Heart right ventricle (tissue), 16 donors: ENCODE results near the gene ARL16. TPM values are rescaled to one million over a fixed set of nuclear protein-coding genes. Genes with fewer than 3 reads are reported as not detected.

Experiments used
- ATAC-seq, 8 donors: fragments of 200-7000 bp; cut with Tn5 transposase; one replicate each; pipeline ENCODE4 v1.9.1; 2020; ENCODE audit warnings: mild to moderate bottlenecking in 8 of 8, moderate library complexity in 8 of 8, moderate number of reproducible peaks in 1 of 8
- DNase-seq, 2 donors: peaks; one replicate each; pipeline ENCODE4 v3.0.0-alpha.2; 2020
- H3K27ac ChIP-seq, 10 donors: fragments of 200-600 bp; sonication (generic) in 2 of 10; one replicate each; pipeline versions ENCODE4 v1.5.0 to v1.8.0; 2020 to 2022; ENCODE audit warnings: mild to moderate bottlenecking in 3 of 10
- H3K27me3 ChIP-seq, 7 donors: fragments of 200-600 bp; one replicate each; pipeline ENCODE4 v1.8.0; 2021 to 2022; ENCODE audit warnings: mild to moderate bottlenecking in 2 of 7
- H3K36me3 ChIP-seq, 9 donors: fragments of 200-600 bp; sonication (generic) in 1 of 9; one replicate each; pipeline versions ENCODE4 v1.5.0 to v1.8.0; 2020 to 2022; ENCODE audit warnings: mild to moderate bottlenecking in 2 of 9
- H3K4me1 ChIP-seq, 9 donors: fragments of 200-600 bp; sonication (generic) in 1 of 9; one replicate each; pipeline versions ENCODE4 v1.5.0 to v1.8.0; 2020 to 2022; ENCODE audit warnings: mild to moderate bottlenecking in 4 of 9
- H3K4me3 ChIP-seq, 10 donors: fragments of 200-600 bp; sonication (generic) in 2 of 10; one replicate each; pipeline versions ENCODE4 v1.5.0 to v1.8.0; 2020 to 2022; ENCODE audit warnings: mild to moderate bottlenecking in 7 of 10, moderate library complexity in 2 of 10
- H3K9me3 ChIP-seq, 11 donors: fragments of 200-600 bp in 10 of 11; sonication (generic) in 2 of 11; one replicate each; pipeline versions ENCODE4 v1.5.0 to v1.8.0; 2013 to 2022; ENCODE audit warnings: mild to moderate bottlenecking in 2 of 11, control low read depth in 1 of 11, moderate library complexity in 1 of 11
- WGBS, 2 donors: extraction: QIAGEN DNeasy Blood & Tissue Kit; methylation state at CpG; one replicate each; pipeline ENCODE4 v1.1.7; 2013; ENCODE audit warnings: inconsistent platforms in 1 of 2; 5-methylcytosine and 5-hydroxymethylcytosine counted together
- intact Hi-C, 10 donors: fragments of 100-400 bp; cut with DNase I; formaldehyde crosslinking; loops; one replicate each; pipeline versions ENCODE4 v1.11.1 to v1.14.2; 2022
- polyA plus RNA-seq, 2 donors: library from polyadenylated mRNA; stranded (reverse); fragments of 200-250 nt; gene quantifications; one replicate each; pipeline ENCODE4 v1.2.3, GENCODE V29; 2013
- total RNA-seq, 10 donors: library from RNA; stranded (reverse); fragmentation: NEBNext Ultra II Directional in 3 of 10; extraction: Animal tissue kit (Norgen Biotek cat#: 25700) in 3 of 10; gene quantifications; one replicate each; pipeline versions ENCODE4 v1.2.1 to v1.2.4, GENCODE V29; 2021 to 2023
- TF ChIP-seq, protein P1 (sequence below), 9 donors: fragments of 200-600 bp; sonication (generic) in 2 of 9; IDR thresholded peaks; one replicate each; pipeline versions ENCODE4 v1.5.0 to v1.8.0; 2021 to 2022; ENCODE audit warnings: antibody characterized with exemption in 9 of 9, mild to moderate bottlenecking in 5 of 9, moderate library complexity in 1 of 9
- donor health status: Arrhythmogenic right ventricular cardiomyopathy.
- donor health status: ischemic (EF 13 %, LVEDD 7.1; RV severe dilation, severe dysfunction).
- donor health status: healthy with polysubstance abuse.
- donor health status: DM: no; HTN: yes; CAD: no.
- donor health status: DM: no; HTN: no; CAD: no.
- donor health status: ischemic (EF 25% LVEDD 6.9; RV normal size, moderate dysfunction).
- donor health status: ischemic (EF 25% LVEDD 5.7; RV mildly dilated, moderate dysfunction).
- donor health status: healthy.
- donor health status: DM: yes; HTN: yes; CAD: no.
- donor health status: Ischemic cardiomyopathy.
- donor health status: ischemic (EF 35%, LVEDD 5.7; RV mildly dilated, moderate dysfunction).
- donor health status: nonischemic (EF 11% LVEDD 7.7; RV severe dilation, severe dysfunction).
- donor health status: DM: yes; HTN: yes; CAD: no.
- donor health status: PGD.
- donor health status: ischemic (EF 29% LVEDD 5.4; RV normal size, mild dysfunction).
- donor health status: nonischemic (EF 23%, LVEDD 6.1; RV moderate dilation, normal function).

The ARL16 gene
- total and polyA plus RNA-seq, 12 donors: 11.1 to 41.2 (median 16.7) TPM

DNA sequence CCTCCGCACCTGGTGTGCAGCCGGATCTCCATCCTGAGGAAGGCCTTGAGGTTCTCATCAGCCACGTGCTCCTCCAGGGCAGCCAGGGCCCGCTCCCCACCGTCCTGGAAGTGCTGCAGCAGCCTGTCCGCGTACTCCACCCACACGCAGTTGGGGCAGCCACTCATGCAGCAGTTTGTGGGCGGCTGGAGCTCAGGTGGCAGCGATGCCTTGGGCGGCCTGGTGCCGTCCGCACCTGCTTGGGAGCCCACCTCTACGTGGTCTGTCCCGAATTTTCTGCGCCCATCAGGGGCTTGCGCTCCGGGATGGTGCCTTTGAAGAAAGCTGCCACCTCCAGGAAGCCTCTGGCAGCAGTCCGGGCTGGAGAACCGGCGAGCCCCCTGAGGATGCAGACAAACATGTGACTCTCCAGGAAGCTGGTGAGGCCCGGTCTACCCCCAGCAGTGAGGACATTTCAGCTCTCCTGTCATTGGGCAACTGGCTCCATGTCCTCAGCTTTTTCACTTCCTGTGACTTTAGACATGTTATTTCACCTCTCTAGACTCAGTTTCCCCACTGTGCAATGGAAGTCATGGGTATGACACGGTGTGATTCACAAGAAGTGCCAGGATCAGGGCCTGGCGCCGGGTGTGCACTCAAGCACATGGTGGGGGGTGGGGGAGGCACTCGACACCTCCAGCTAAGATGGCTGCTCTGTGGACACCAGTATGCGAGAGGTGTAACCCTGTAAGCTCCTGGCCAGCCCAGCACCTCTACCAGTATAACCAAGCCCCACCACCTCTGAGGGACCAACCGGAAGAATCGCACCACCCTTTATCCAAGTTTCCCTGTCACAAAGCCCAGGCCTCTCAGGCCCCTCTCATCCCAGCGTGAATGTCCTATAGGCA lies 18.1 kb downstream of the ARL16 start:
- Histone ChIP-seq H3K9me3 (no peaks in the 10 kb centered on the region), H3K36me3 (peaks cover 0 to 36% (median 0%) of the 10 kb centered on the region in 9 donors), H3K27me3 (no peaks in the 10 kb centered on the region), H3K4me3 (peak overlapping the region; percentile 71 to 99 (median 94)), H3K4me1 (peaks cover 6 to 29% (median 24%) of the 10 kb centered on the region in 9 donors), H3K27ac (peak overlapping the region; percentile 30 to 97 (median 92))
- 61 to 65% methylated on average over 30 of the region's 30 CpGs for WGBS, 2 donors
- peak in 6 of 8 donors; percentile 2 to 35 (median 7) for ATAC-seq
- DNase-seq: no peak
- intact Hi-C loops: loop anchor here in 2 of 10 donors (1.0 to 2.0 kb wide), 3 partner anchors 18 to 29 kb away; partner anchors contain the start of genes NPLOC4 (in 2 of the 2), TSPAN10 (in 2 of the 2) and ARL16 (in 1 of the 2)
- TF ChIP-seq, protein P1, sequence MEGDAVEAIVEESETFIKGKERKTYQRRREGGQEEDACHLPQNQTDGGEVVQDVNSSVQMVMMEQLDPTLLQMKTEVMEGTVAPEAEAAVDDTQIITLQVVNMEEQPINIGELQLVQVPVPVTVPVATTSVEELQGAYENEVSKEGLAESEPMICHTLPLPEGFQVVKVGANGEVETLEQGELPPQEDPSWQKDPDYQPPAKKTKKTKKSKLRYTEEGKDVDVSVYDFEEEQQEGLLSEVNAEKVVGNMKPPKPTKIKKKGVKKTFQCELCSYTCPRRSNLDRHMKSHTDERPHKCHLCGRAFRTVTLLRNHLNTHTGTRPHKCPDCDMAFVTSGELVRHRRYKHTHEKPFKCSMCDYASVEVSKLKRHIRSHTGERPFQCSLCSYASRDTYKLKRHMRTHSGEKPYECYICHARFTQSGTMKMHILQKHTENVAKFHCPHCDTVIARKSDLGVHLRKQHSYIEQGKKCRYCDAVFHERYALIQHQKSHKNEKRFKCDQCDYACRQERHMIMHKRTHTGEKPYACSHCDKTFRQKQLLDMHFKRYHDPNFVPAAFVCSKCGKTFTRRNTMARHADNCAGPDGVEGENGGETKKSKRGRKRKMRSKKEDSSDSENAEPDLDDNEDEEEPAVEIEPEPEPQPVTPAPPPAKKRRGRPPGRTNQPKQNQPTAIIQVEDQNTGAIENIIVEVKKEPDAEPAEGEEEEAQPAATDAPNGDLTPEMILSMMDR (IDR thresholded peaks at IDR 0.05): no peak

DNA sequence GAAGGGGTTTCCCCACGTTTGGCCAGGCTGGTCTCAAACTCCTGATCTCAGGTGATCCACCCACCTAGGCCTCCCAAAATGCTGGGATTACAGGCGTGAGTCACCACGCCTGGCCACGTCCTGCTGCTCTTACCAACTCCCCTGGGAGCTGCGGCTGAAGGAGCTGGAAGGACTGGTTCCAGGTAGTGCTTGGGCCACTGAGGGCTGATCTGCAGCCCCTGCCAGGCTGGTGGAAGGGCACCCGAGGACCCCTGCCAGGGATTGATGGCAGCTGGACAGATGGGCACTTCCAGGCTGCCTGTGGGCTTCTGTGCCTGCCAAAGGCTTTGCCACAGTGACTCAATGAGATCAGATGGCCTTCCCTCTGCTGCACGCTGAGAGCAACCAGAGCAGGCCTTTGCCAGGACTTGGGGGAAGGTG lies 19.5 kb downstream of the ARL16 start:
- Histone ChIP-seq H3K27me3 (no peaks in the 10 kb centered on the region), H3K4me1 (peaks cover 6 to 29% (median 24%) of the 10 kb centered on the region in 9 donors), H3K36me3 (peaks cover 0 to 22% (median 0%) of the 10 kb centered on the region in 9 donors), H3K9me3 (no peaks in the 10 kb centered on the region), H3K4me3 (no peak overlapping the region), H3K27ac (no peak overlapping the region)
- no peak for DNase-seq
- intact Hi-C loops: no loop called here
- ATAC-seq: no peak
- 74 to 86% methylated on average over 7 of the region's 7 CpGs for WGBS, 2 donors
- TF ChIP-seq, protein P1 (IDR thresholded peaks at IDR 0.05): no peak

DNA sequence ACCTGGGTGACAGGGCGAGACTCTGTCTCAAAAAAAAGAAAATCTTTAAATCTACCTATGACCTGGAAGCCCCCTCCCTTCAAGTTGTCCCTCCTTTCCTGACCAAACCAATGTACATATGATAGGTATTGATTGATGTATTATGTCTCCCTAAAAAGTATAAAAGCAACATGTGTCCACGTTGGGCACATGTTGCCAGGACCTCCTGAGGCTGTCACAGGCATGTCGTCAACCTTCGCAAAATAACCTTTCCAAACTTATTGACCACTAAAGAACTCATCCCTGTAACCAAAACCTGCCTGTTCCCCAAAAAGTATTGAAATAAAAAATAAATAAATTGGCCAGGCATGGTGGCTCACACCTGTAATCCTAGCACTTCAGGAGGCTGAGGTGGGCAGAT lies 21.6 kb downstream of the ARL16 start:
- H3K36me3 ChIP-seq: peaks cover 0 to 10% (median 0%) of the 10 kb centered on the region in 9 donors
- TF ChIP-seq, protein P1 (IDR thresholded peaks at IDR 0.05): no peak
- no peak for ATAC-seq
- no peak overlapping the region for H3K27ac ChIP-seq
- 93 to 94% methylated on average over 4 of the region's 4 CpGs for WGBS, 2 donors
- intact Hi-C loops: no loop called here
- H3K4me3 ChIP-seq: no peak overlapping the region
- DNase-seq: no peak
- H3K27me3 ChIP-seq: no peaks in the 10 kb centered on the region
- no peaks in the 10 kb centered on the region for H3K9me3 ChIP-seq
- peaks cover 0 to 18% (median 15%) of the 10 kb centered on the region in 9 donors for H3K4me1 ChIP-seq

DNA sequence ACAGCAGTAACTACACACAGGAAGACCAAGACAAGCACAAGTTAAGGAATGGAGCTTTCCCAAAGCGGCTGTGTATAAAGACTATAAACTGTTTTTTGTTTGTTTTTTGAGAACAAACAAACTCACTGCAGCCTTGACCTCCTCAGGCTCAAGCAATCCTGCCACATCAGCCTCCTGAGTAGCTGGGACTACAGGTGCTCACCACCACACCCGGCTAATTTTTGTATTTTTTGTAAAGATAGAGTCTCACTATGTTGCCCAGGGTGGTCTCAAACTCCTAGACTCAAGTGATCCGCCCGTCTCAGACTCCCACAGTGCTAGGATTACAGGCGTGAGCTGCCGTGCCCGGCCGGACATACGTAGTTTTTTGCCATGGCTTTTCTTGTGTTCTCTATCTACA lies 23.2 kb downstream of the ARL16 start:
- intact Hi-C loops: no loop called here
- no peak overlapping the region for H3K27ac ChIP-seq
- H3K36me3 ChIP-seq: peaks cover 0 to 10% (median 0%) of the 10 kb centered on the region in 9 donors
- peaks cover 0 to 26% (median 6%) of the 10 kb centered on the region in 9 donors for H3K4me1 ChIP-seq
- H3K9me3 ChIP-seq: no peaks in the 10 kb centered on the region
- no peaks in the 10 kb centered on the region for H3K27me3 ChIP-seq
- ATAC-seq (no peak), DNase-seq (no peak)
- TF ChIP-seq, protein P1 (IDR thresholded peaks at IDR 0.05): no peak
- H3K4me3 ChIP-seq: no peak overlapping the region
- WGBS, 2 donors: 92 to 94% methylated on average over 9 of the region's 9 CpGs
